Endothelial cell of hepatic sinusoid (primary cell): ENCODE results near the gene KIAA1217.

ENCODE experiments used
- in situ Hi-C: cut with HindIII; loops from 2 replicates; pipeline ENCODE4 v1.10.0; 2017; ENCODE audit warnings: low sequenced_read_pairs

Gene KIAA1217

DNA sequence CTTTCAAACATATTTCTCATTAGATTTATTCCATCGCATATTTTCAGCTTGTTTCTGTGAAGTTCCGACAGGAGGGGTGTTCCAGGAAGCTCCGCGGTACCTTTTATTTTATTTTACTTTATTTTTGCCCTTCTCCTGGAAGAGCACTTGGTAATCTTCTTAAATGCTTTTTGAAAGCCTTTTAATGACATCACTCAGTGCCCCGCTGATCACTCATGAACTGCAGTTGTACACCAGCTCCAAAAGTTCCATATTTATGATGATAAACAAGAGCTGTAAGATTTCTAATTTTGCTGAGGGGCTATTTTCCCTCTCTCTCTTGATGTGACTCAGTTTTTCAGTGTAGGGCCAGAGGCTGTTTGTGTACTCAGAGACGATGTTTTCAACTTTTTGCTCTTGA lies 144.4 kb downstream of the KIAA1217 start:
- in situ Hi-C loops = loop anchor here (5.0 kb wide), 1 partner anchor 361 kb away; no protein-coding TSS in a partner anchor

DNA sequence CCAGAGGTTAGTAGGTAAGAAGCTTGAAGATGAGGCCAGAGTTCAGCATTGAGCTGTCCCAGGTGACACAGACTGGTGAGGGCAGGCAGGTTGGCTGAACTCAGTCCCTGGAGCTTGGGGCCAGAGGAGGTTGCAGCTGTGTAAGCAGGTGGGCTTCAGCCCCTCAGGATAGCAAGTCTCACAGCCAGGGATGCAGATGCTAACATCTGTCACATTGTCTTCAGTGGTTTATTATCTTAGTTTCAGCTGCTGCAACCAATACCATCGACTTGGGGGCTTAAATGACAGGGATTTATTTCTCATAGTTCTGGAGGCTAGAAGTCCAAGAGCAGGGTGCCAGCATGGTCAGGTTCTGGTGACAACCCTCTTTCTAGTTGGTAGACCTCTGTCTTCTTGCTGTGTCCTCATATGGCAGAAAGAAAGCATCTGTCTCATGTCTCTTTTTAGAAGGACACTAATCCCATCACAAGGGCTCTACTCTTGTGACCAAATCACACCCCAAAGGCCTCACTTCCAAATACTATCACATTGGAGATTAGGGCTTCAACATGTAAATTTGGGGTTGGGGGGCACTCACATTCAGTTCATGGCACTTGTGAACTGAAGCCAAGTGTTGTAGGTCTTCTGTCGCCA lies 146.2 kb downstream of the KIAA1217 start:
- in situ Hi-C loops = loop anchor here (5.0 kb wide), 1 partner anchor 103 kb away; no protein-coding TSS in a partner anchor

DNA sequence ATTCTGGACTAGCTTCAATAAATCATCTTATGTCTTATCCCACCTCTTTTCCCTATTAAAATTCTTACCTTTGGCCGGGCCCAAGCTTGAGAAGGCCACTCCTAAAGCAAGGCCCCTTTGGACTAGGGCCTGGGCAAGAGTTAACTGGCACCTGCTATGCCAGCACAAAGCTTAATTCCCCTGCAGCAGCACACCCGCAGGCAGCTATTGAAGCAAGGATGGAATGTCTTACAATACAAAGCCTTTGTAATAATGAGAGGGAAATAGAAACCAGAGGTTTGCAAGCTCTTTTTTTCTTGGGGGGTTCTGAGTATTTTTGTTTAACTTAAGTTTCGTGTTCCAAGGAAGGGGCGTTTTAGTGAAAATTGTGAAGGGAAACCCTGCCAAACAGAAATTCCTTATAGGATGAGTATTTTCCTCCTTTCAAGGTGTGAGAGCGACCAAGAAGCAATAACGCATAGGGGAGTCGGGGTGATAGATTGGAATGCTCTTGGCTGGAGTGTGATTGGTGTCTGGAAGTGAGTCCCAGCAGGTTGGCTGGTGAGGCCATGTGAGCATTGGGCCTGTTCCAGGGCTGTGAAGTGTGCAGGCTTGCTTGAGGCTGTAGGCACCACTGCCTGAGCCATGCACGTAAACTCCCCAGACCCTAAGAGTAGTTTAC lies 148.5 kb downstream of the KIAA1217 start:
- in situ Hi-C loops = loop anchor here (5.0 kb wide), 1 partner anchor 105 kb away; no protein-coding TSS in a partner anchor

DNA sequence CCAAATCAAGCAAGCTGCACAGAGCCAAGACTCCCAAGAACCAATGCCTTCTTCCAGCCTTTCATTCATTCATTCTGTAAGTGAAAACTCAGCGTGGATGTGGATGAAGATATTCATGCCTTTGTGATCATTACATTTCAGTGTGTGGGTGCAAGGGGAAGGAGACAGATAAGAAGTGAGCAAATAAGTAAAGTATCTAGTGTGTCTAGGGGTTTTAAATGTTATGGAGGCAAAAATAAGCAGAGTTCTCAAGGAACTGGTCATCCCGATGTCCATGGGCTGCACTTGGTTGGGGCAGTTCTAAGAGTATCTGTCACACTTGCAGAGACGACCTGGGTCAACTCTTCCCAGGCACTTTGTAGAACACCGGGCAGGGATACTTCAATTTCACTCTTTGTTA lies 149.1 kb downstream of the KIAA1217 start:
- in situ Hi-C loops = loop anchor here (5.0 kb wide), 1 partner anchor 106 kb away; no protein-coding TSS in a partner anchor

DNA sequence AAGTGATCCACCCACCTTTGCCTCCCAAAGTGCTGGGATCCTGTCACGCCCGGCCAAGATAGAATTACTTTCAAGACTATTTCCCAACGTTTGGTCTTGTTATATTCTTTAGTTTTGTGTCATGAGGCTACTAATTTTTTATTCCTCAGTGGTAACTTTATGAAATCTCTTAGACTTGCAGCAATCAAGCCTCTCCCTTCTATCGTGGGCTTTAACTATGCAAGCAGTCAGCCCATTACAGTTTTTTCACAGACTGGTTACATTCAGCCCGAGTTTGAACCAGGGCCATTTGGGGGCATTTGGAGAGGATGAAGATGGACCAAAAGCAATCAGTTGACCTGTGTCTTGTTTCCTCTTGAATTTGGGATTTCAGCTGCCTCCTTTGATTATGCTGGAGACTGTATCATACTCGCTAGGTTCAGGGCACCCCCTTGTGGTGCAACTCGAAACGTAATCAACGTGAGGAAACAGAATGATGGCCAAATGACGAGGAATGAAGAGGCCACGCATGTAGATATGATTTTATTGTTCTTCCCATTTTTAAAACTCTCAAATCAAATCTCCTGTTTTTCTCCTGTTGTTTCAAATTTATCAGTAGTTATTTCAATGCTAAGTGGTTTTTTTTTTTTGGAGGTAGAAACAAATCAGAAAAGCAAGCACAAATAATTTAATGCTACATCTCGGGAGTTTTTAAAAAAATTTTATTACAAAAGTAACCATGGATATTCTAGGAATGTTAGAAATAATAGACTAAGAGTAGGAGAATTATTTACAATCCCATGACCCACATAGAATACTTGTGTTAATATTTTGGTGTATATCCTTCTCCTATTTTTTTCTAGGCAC lies 151.6 kb downstream of the KIAA1217 start:
- in situ Hi-C loops = no loop called here

DNA sequence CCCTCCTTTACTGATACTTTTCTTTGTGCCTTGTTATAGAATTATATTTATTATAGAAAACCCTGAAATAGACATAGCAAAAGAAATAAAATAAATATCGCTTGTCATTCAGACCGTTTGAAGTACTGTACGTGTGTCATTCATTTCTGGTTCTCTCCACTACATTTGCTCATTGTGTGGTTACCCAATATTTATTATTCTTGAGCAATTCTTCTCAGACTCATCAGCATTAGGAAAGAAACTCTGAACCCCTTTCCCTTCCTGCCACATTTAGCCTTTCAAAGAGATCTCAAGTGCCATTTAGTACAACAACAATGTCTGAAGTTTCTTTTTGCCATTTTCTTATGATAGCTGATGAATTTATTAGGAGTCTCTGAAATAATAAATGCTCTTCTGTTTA lies 154.1 kb downstream of the KIAA1217 start:
- in situ Hi-C loops = no loop called here

DNA sequence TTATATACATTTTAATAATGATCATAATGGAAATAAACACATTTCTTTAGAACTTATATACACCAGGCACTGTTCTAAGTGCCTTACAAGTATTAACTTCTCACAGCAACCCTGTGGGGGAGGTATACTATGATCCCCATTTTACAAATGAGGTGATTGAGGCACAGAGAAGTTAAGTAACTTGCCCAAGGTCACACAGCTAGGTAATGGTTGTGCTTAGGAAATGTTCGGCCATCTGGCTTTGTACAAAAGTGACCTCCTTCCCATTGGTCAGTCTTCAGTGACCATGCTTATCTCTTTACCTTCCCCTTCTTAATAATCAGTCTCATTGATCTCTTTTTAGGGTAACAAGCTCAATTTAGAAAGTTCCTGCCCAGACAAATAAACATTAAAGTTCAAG lies 158.8 kb downstream of the KIAA1217 start:
- in situ Hi-C loops = no loop called here

DNA sequence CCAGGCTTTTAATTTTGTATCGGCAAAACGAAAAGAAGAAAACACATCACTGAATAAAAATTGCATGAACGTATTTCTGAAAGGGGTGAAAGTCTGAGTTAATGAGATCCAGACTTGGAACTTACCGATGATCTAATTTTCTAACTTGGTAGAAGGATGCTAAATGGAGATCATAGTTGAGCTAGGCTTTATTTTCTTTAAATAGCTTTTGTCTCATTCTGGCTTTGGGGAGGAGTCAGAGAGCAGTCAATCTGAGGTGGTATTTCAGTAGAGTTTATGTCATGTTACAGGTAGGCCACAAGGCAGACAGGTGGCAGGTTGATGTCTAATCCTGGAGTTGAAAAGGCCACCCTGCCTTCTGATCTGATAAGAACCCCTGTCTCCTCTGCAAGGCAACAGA lies 161.9 kb downstream of the KIAA1217 start:
- in situ Hi-C loops = no loop called here

DNA sequence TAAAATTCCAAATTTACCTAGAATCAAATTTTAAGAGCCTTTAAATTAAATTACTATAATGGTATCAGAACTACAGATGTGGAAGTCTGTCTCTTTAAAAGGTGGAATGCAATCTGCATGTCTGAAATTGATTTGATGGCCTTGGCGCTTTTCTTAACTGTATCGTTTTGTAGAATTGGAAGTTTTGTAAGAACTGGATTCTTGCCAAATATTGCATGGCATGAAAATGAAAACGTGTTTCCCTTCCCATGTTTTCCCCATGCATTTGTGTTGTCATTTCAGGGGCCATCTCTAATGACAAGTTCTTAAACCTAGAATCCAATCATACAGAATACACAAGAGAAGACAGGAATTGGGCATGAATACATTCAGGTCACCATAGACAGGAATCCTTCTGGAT lies 162.5 kb downstream of the KIAA1217 start:
- in situ Hi-C loops = no loop called here

DNA sequence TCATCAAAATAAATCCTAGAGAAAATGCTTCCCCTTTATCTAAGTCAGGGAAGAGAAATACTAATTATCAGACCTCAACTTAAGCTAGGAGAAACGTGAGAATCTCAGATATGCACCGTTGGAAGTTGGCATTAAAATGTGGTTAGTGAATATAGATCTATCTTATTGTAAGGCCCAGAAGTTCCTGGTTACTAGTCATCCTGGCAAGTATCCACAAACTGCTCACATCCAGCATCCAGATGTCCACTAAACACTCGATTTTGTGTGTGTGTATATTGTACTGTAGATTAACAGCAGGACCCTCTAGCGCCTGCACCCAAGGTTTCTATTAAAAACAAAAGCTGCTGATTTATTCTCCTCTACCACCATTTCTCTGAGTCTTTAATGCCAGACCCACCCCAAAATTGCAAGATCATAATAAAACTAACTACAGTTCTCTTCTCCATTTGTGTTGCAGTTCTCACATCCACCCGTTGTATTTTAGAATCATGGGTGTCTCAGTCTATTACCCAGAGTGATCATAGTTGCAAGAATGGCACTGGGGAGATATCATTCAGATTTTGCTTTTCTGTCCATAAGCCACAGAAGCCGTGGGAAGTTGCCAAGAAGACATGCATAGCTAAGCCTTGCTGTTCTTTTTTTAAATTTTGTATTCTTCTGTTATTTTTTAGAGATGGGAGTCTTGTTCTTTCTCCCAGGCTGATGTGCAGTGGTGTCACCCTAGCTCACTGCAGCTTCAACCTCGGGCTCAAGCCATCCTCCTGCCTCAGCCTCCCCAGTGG lies 165.4 kb downstream of the KIAA1217 start:
- in situ Hi-C loops = no loop called here

DNA sequence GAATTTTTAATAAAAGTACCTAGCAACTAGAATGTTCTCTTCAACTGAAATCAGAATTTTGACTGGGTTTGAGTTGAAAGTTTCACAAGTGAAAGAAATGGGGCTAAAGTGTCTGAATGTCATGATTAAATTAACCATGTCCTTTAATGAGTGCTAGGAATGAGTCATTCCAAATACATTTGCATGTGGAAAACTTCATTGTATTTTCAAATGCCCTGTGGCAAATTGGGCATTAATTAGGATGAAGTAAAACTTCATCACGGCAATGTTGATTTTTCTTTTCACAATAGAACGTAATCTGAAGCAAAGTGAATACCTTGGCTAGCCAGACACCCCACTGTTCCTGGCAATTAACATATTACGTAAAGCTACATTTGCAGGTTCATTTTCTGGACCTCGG lies 166.6 kb downstream of the KIAA1217 start:
- in situ Hi-C loops = no loop called here

DNA sequence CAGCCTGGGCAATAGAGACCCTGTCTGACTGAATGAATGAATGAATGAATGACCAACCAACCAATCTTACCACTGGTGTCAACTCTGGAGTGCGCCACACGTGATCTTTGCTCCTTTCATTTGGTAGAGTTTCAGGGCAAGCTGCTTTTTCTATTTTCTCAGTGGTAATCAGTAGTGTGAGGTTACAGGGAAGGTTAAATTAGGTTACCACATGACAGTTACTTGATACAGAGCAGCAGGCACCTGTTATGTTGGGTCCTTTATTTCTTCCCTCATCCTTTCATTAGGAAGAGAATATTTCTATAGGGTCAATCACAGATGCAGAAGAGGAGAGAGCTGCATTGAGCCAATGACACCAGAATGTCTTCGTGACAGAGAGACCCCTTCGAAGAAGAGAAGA lies 167.8 kb downstream of the KIAA1217 start:
- in situ Hi-C loops = no loop called here

DNA sequence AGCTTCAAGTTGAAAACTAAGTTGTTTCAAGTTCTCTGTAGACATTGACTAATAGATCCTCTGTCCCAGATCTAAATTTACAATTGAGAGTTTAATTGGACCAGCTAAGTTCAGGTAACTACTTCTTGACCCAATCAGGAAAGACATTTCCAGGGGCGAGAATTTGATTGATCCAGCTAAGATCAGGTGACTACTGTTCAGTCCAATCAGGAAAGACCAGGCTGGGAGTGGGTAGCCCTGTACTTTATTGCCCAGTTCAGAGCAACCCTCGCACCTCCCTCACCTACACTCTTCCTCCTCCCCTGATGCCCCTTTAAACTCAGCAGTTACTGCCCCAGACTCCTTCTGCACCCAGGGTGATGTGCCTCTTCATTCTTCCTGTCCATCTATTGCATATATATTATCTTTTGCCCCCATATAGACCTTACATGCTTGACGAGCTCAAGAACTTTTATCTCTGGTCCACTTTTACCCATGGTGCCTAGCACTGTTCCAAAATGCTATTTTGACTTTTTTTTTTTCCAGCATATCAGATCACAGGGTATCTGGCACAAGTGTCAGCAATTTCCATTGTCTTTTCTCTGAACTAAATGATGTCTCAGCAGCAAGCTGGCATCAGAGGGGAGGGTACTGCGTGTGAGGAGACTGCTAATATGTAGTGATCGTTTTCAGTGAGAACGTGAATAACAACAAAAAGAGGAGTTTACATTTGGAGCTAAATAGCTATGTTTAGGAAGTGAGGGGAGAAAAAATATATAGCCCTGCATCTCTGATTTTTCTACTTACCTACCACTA lies 169.4 kb downstream of the KIAA1217 start:
- in situ Hi-C loops = no loop called here

DNA sequence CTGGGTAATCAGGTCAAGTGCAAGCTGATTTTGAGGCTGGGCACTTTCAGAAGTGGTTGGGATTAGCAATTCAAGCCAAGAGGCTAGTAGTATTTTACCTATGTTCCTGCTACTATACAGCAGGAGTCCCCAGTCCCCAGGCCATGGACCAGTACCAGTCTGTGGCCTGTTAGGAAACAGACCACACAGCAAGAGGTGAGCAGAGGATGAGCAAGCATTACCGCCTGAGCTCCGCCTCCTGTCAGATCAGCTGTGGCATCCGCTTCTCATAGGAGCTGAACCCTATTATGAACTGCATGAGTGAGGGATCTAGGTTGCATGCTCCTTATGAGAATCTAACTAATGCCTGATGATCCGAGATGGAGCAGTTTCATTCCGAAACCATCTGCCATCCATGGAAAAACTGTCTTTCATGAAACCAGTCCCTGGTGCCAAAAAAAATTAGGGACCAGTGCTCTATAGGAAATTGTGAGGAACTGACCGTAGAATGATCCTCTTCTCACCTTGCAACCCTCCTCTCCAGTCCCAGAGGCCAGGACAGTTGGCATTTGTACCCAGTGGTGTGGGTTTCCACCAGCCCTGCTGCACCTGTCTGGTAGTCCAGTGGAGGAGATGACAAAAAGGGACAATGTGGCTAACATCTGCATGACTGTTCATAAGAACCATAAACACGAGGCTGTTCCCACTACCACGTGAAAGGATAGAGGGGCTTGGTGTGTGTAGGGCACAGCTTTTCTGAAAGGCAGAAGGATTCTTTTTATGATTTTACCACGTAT lies 172.5 kb downstream of the KIAA1217 start:
- in situ Hi-C loops = no loop called here

DNA sequence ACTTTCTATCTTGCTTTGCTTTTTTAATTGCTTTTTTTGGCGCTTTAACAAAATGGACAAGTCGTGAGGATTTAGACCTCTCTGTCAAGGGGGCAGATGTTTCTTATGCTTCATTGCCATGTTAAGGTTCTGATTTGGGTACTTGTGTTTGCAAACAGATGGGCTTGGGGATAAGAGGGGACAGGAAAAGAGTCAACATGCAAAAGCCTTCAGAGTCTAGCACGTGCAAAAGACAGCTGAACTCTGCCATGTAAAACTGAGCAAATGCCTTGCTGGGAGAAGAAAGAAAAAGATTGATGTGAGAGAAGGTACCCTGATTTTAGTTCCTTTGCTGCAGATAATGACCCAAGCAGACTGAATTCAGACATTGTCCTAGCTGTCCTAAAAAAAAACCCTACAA lies 173.1 kb downstream of the KIAA1217 start:
- in situ Hi-C loops = no loop called here

DNA sequence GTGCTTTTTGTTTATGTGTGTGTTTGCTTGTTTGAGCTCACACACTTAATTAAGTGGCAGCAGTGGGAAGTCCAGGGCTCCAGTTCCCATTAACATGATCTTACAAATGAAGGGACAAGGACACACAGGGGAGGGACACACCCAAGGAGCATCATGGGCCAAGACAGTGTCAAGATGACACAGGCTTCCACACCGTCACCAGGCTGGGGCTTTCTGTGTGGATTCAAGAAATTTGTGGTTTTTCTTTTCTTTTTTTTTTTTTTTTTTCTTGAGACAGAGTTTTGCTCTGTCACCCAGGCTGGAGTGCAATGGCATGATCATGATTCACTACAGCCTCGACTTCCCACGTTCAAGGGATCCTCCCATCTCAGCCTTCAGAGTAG lies 173.6 kb downstream of the KIAA1217 start:
- in situ Hi-C loops = no loop called here

DNA sequence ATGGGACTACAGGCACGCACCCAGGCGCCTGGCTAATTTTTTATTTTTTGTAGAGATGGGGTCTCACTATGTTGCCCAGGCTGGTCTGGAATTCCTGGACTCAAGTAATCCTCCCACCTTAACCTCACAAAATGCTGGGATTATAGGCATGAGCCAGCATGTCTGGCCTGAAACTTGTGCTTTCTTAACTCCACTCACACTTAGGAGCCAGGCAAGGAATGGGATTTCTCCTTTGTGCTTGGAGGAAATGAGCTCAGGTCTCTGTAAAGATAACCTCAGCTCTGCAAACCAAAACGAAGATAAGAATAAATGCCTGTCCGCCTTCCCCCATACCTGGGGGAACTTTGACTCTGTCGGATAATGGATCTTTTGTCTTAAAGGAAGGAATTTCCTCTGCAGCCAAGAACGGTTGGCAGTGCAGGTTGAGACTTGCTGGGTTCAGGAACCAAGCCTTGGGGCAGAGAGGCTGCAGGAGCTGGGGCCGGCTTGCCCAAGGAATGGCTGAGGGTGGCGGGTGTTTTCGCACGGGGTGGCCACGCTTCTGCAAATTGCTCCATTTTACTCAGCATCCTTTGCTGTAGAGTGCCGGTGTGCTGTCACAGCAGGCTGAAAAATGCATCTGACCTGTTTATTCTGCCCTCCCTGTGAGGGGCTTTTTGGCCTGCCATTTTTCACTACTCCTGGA lies 174.2 kb downstream of the KIAA1217 start:
- in situ Hi-C loops = no loop called here

DNA sequence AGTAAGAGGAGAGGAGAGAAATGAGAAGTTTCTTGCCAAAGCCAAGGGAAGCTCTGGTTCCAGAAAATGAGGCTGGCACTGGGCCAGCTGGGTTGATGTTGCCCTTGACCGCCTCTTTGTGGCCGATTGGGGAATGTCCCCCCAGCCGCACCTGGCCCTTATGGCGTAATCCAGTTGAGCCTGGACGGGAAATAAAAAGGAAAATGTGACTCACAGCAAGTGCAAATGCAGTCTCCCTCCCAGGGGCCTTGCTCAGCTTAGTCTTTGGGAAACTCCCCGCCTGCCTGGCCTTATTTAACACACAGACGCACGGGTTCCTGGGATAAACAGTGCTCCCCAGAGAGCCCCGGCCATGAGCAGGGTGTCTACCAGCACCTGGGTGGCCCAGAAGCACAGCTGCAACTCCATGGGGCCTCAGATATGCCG lies 174.8 kb downstream of the KIAA1217 start:
- in situ Hi-C loops = no loop called here

DNA sequence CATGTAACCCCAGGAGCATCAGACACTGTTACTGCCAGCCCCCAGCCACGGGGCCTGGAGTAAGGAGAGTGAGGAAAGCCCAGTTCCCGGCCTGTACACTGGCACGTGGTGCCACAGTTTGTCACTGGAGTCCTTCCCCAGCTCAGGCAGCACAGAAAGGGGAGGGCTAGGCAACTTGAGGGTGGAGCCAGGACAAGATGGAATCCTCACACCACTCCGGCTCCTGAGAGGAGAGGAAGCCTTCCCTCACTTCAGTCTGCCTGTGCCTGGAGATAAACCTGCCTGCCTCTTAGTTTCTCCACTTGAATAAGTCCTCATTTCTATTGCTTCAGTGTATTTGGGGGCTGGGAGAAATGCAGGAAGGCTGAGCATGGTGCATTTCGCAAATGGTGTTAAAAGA lies 176.0 kb downstream of the KIAA1217 start:
- in situ Hi-C loops = no loop called here
